GM21717 (cell line): ENCODE data around the gene ZDHHC12.

Source experiments
- ATAC-seq: cut with Tn5 transposase; IDR thresholded peaks from one replicate; pipeline ENCODE4 v1.9.1; 2021; ENCODE audit warnings: mild to moderate bottlenecking, moderate library complexity; ENCODE audit not compliant: unreplicated experiment

The ZDHHC12 gene

GRCh38 chr9:128731093-128731492 is 7.2 kb upstream of the ZDHHC12 start:
- no peak for ATAC-seq

- no peak for ATAC-seq
Observed at GRCh38 chr9:128729766-128730517, 6.0 kb upstream of the ZDHHC12 start.

- ATAC-seq = no peak
Observed at GRCh38 chr9:128729302-128729701, 5.4 kb upstream of the ZDHHC12 start.

- ATAC-seq = no peak
Observed at GRCh38 chr9:128728298-128728697, 4.4 kb upstream of the ZDHHC12 start.

- no peak for ATAC-seq
Observed at GRCh38 chr9:128727640-128728248, 3.8 kb upstream of the ZDHHC12 start.

GRCh38 chr9:128724744-128725211 is 851 bp upstream of the ZDHHC12 start:
- peak; percentile 19 for ATAC-seq

- ATAC-seq = no peak
Observed at GRCh38 chr9:128723352-128723865, 518 bp downstream of the ZDHHC12 start.

GRCh38 chr9:128722380-128723351 is 1.3 kb downstream of the ZDHHC12 start:
- ATAC-seq = no peak

- no peak for ATAC-seq
Observed at GRCh38 chr9:128721487-128722010, 2.4 kb downstream of the ZDHHC12 start.

GRCh38 chr9:128720841-128721486 is 3.0 kb downstream of the ZDHHC12 start:
- ATAC-seq = no peak

- no peak for ATAC-seq
Observed at GRCh38 chr9:128719919-128720605, 3.9 kb downstream of the ZDHHC12 start.

- no peak for ATAC-seq
Observed at GRCh38 chr9:128718475-128718874, 5.5 kb downstream of the ZDHHC12 start.

GRCh38 chr9:128718047-128718446 is 5.9 kb downstream of the ZDHHC12 start:
- no peak for ATAC-seq

- no peak for ATAC-seq
Observed at GRCh38 chr9:128716581-128717254, 7.2 kb downstream of the ZDHHC12 start.

GRCh38 chr9:128715436-128715750 is 8.5 kb downstream of the ZDHHC12 start:
- ATAC-seq = no peak

- no peak for ATAC-seq
Observed at GRCh38 chr9:128714586-128715435, 9.1 kb downstream of the ZDHHC12 start.

GRCh38 chr9:128713941-128714573 is 9.9 kb downstream of the ZDHHC12 start:
- ATAC-seq = no peak

GRCh38 chr9:128713411-128713780 is 10.5 kb downstream of the ZDHHC12 start:
- ATAC-seq = no peak
